HepG2 (cell line): ENCODE results near the gene CNPY4. TPM values are rescaled to one million over a fixed set of nuclear protein-coding genes. Genes with fewer than 3 reads are reported as not detected.

Source experiments
- BCL6 ChIP-seq: IDR thresholded peaks from 2 replicates; pipeline ENCODE4 v1.6.1; 2016; ENCODE audit warnings: missing genetic modification reagents, missing compliant biosample characterization
- CERS6 ChIP-seq: sonication (generic); formaldehyde crosslinking; IDR thresholded peaks from 2 replicates; pipeline ENCODE4 v1.5.0; 2020; ENCODE audit warnings: missing genetic modification reagents
- CSRNP2 ChIP-seq: sonication (generic); formaldehyde crosslinking; conservative IDR thresholded peaks from 2 replicates; pipeline ENCODE4 v1.8.0; 2022; ENCODE audit warnings: low read depth, missing genetic modification reagents
- CTCF ChIP-seq: sonication (generic); formaldehyde crosslinking; IDR thresholded peaks from 2 replicates; pipeline ENCODE4 v1.5.0; 2020; ENCODE audit warnings: mild to moderate bottlenecking, missing genetic modification reagents, moderate library complexity
- GABPA ChIP-seq, 2 experiments: IDR thresholded peaks; 2 replicates each; pipeline ENCODE4 v1.6.1; 2011 to 2016; ENCODE audit warnings: low read depth in 2 of 2, low read length in 1 of 2, missing biosample characterization in 1 of 2, missing genetic modification characterization in 1 of 2
- HINFP ChIP-seq: sonication (generic); formaldehyde crosslinking; IDR thresholded peaks from 2 replicates; pipeline ENCODE4 v1.4.0; 2020; ENCODE audit warnings: low read depth, mild to moderate bottlenecking, missing genetic modification reagents
- MED13 ChIP-seq: sonication (generic); formaldehyde crosslinking; IDR thresholded peaks from 2 replicates; pipeline ENCODE4 v1.5.0; 2020; ENCODE audit warnings: missing genetic modification reagents
- MTF2 ChIP-seq: sonication (generic); formaldehyde crosslinking; IDR thresholded peaks from 2 replicates; pipeline ENCODE4 v1.5.0; 2020; ENCODE audit warnings: missing genetic modification reagents, borderline replicate concordance
- SNAI1 ChIP-seq: sonication (generic); formaldehyde crosslinking; IDR thresholded peaks from 2 replicates; pipeline ENCODE4 v1.5.0; 2020; ENCODE audit warnings: mild to moderate bottlenecking, missing genetic modification reagents, borderline replicate concordance
- SRSF4 ChIP-seq: fragments of 200-400 bp; formaldehyde crosslinking; IDR thresholded peaks from one replicate; pipeline ENCODE4 v1.6.1; 2018; ENCODE audit warnings: mild to moderate bottlenecking, low read depth, low read length, moderate library complexity; ENCODE audit not compliant: poor library complexity, severe bottlenecking
- TEAD2 ChIP-seq: sonication (generic); formaldehyde crosslinking; IDR thresholded peaks from 2 replicates; pipeline ENCODE4 v1.9.0; 2021; ENCODE audit warnings: missing genetic modification reagents
- TEF ChIP-seq: sonication (generic); formaldehyde crosslinking; IDR thresholded peaks from 2 replicates; pipeline ENCODE4 v1.5.0; 2020; ENCODE audit warnings: missing genetic modification reagents
- TGIF2 ChIP-seq: IDR thresholded peaks from 2 replicates; pipeline ENCODE4 v1.6.1; 2016; ENCODE audit warnings: control low read depth, missing compliant biosample characterization
- TRAFD1 ChIP-seq: sonication (generic); formaldehyde crosslinking; IDR thresholded peaks from 2 replicates; pipeline ENCODE4 v1.5.1; 2020; ENCODE audit warnings: missing genetic modification reagents, mild to moderate bottlenecking, borderline replicate concordance
- ZBTB7A ChIP-seq: sonication (generic); formaldehyde crosslinking; IDR thresholded peaks from 2 replicates; pipeline ENCODE4 v1.8.0; 2022; ENCODE audit warnings: mild to moderate bottlenecking, missing genetic modification reagents
- ZNF282 ChIP-seq: fragments of 450-650 bp; IDR thresholded peaks from 2 replicates; pipeline ENCODE4 v1.6.1; 2018; ENCODE audit not compliant: partially characterized antibody
- ZNF34 ChIP-seq: sonication (generic); formaldehyde crosslinking; IDR thresholded peaks from 2 replicates; pipeline ENCODE4 v1.4.0; 2020; ENCODE audit warnings: mild to moderate bottlenecking, missing genetic modification reagents, borderline replicate concordance
- ZNF678 ChIP-seq: sonication (generic); formaldehyde crosslinking; IDR thresholded peaks from 2 replicates; pipeline ENCODE4 v1.4.0; 2020; ENCODE audit warnings: mild to moderate bottlenecking, missing genetic modification reagents
- ZNF710 ChIP-seq: sonication (generic); formaldehyde crosslinking; IDR thresholded peaks from 2 replicates; pipeline ENCODE4 v1.5.0; 2020; ENCODE audit warnings: mild to moderate bottlenecking, missing genetic modification reagents, borderline replicate concordance
- polyA plus RNA-seq, 8 experiments: library from polyadenylated mRNA; depleted of rRNA in 3 of 8; stranded (reverse) in 7 of 8; unstranded in 1 of 8; fragments of >200 nt; fragmentation: Illumina TruSeq in 4 of 8; extraction: Trizol in 4 of 8; gene quantifications; 2 replicates each; pipeline versions ENCODE4 v1.2.1 to v1.2.3, GENCODE V29; 2011 to 2016; ENCODE audit warnings: low read depth in 4 of 8, missing spikeins in 1 of 8, mixed read lengths in 1 of 8; ENCODE audit not compliant: insufficient read depth in 1 of 8
- total RNA-seq, 5 experiments: library from RNA; depleted of rRNA; stranded (reverse); fragments of >200 nt; fragmentation: Illumina TruSeq; extraction: Trizol; gene quantifications; 2 replicates each; pipeline ENCODE4 v1.2.3, GENCODE V29; 2016; ENCODE audit warnings: low read depth in 1 of 5

Gene CNPY4
- total and polyA plus RNA-seq, 2 of the 13 experiments (the other 11 are each of a cell fraction or from before 2014, with no cell fraction given): 6.2 to 12.7 TPM

- no peak for TF ChIP-seq ZNF710 (CRISPR knock-in tag)
- TF ChIP-seq ZNF34 (CRISPR knock-in tag): no peak
- 0 out of 2 replicates have a peak, but pooled peaks have one; percentile 52 for TF ChIP-seq TGIF2 (CRISPR knock-in tag)
- TF ChIP-seq MTF2 (CRISPR knock-in tag): no peak
- TF ChIP-seq ZNF282: no peak
- no peak for TF ChIP-seq CERS6 (CRISPR knock-in tag)
- no peak for TF ChIP-seq TEAD2
- TF ChIP-seq BCL6 (CRISPR knock-in tag): no peak
- TF ChIP-seq HINFP: no peak; the same call in 1 of the 2 replicates
- TF ChIP-seq MED13 (CRISPR knock-in tag): no peak
- TF ChIP-seq CSRNP2 (CRISPR knock-in tag): no peak
- TF ChIP-seq ZBTB7A (CRISPR knock-in tag): no peak
- TF ChIP-seq SNAI1 (CRISPR knock-in tag): no peak
- no peak for TF ChIP-seq TRAFD1
- no peak for TF ChIP-seq SRSF4
- no peak for TF ChIP-seq ZNF678 (CRISPR knock-in tag)
- no peak for TF ChIP-seq TEF
- TF ChIP-seq CTCF (CRISPR knock-in tag): peak; percentile 13; the same call in 1 of the 2 replicates
- no peak for TF ChIP-seq GABPA (IDR thresholded peaks at IDR 0.05; ENCODE audit: low read depth, low read length)
- TF ChIP-seq GABPA (CRISPR knock-in tag; IDR thresholded peaks at IDR 0.05; ENCODE audit: low read depth): peak; percentile 66
Measured at GRCh38 chr7:100122067-100122466, 2.6 kb downstream of the CNPY4 start (continued).
